ENCODE measurements around the gene GRIN2D.

GRCh38 chr19:48346191-48346590 lies 47.3 kb upstream of the GRIN2D start:
- no peak for TF ChIP-seq CTCF (IDR thresholded peaks at IDR 0.05)
- TF ChIP-seq POLR2A (IDR thresholded peaks at IDR 0.05) = no peak
- no peak for TF ChIP-seq POLR2AphosphoS5 (IDR thresholded peaks at IDR 0.05)
